Ramos (cell line): ENCODE results near the gene SYN1.

Source experiments
- in situ Hi-C: fragments of 300-500 bp; cut with MboI; formaldehyde crosslinking; loops from one replicate; pipeline ENCODE4 v1.14.3; 2022; ENCODE audit warnings: low sequenced_read_pairs; ENCODE audit not compliant: unreplicated experiment

The SYN1 gene

GRCh38 chrX:47556045-47556623 lies 63.5 kb downstream of the SYN1 start:
- in situ Hi-C loops: no loop called here

- in situ Hi-C loops: loop anchor here (25.0 kb wide), 1 partner anchor 331 kb away; the partner anchor contains the start of gene CDK16
These were observed 76.2 kb downstream of the SYN1 start for GRCh38 chrX:47543496-47543895.

GRCh38 chrX:47540754-47541538 lies 78.7 kb downstream of the SYN1 start:
- in situ Hi-C loops: loop anchor here (25.0 kb wide), 1 partner anchor 329 kb away; the partner anchor contains the start of gene CDK16

GRCh38 chrX:47539860-47540259 lies 79.8 kb downstream of the SYN1 start:
- in situ Hi-C loops: loop anchor here (25.0 kb wide), 1 partner anchor 328 kb away; the partner anchor contains the start of gene CDK16

- in situ Hi-C loops: loop anchor here (25.0 kb wide), 1 partner anchor 318 kb away; the partner anchor contains the start of gene CDK16
These were observed 89.6 kb downstream of the SYN1 start for GRCh38 chrX:47530049-47530448.

- in situ Hi-C loops: loop anchor here (25.0 kb wide), 1 partner anchor 317 kb away; the partner anchor contains the start of gene CDK16
These were observed 90.1 kb downstream of the SYN1 start for GRCh38 chrX:47529548-47529947.

- in situ Hi-C loops: no loop called here
These were observed 95.9 kb downstream of the SYN1 start for GRCh38 chrX:47523713-47524166.

- in situ Hi-C loops: no loop called here
These were observed 96.4 kb downstream of the SYN1 start for GRCh38 chrX:47523297-47523696.
